GM23248 (cell line): ENCODE results near the gene FJX1. TPM values are rescaled to one million over a fixed set of nuclear protein-coding genes. Genes with fewer than 3 reads are reported as not detected.
"Not testable (repeated sequence)": the region's sequence is repeated elsewhere in the genome, so short reads cannot be mapped to it uniquely, and the experiment has no call there.

ENCODE experiments used
- DNase-seq: peaks from one replicate; pipeline ENCODE4 v3.0.0-alpha.2; 2015
- H2AFZ ChIP-seq: fragments of 200-600 bp; sonication (generic); 2 replicates; pipeline ENCODE4 v1.6.1; 2016; ENCODE audit warnings: antibody characterized with exemption
- H3F3A ChIP-seq: fragments of 200-600 bp; sonication (generic); 2 replicates; pipeline ENCODE4 v1.6.1; 2016; ENCODE audit warnings: mild to moderate bottlenecking, antibody characterized with exemption, mixed run types; ENCODE audit not compliant: insufficient read depth
- H3K27ac ChIP-seq: fragments of 200-600 bp; sonication (generic); 2 replicates; pipeline ENCODE4 v1.5.1; 2016; ENCODE audit warnings: mild to moderate bottlenecking
- H3K27me3 ChIP-seq: fragments of 200-600 bp; sonication (generic); replicated peaks from 2 replicates; pipeline ENCODE4 v1.6.1; 2016; ENCODE audit warnings: mild to moderate bottlenecking; ENCODE audit not compliant: insufficient read depth
- H3K36me3 ChIP-seq: fragments of 200-600 bp; sonication (generic); 2 replicates; pipeline ENCODE4 v1.6.1; 2016; ENCODE audit warnings: low read depth, mild to moderate bottlenecking
- H3K4me1 ChIP-seq: fragments of 200-600 bp; sonication (generic); 2 replicates; pipeline ENCODE4 v1.6.1; 2016; ENCODE audit warnings: mild to moderate bottlenecking; ENCODE audit not compliant: insufficient read depth
- H3K4me2 ChIP-seq: fragments of 200-600 bp; sonication (generic); one replicate; pipeline ENCODE4 v1.6.1; 2016; ENCODE audit warnings: mild to moderate bottlenecking; ENCODE audit not compliant: unreplicated experiment
- H3K4me3 ChIP-seq: fragments of 200-600 bp; sonication (generic); 2 replicates; pipeline ENCODE4 v1.5.1; 2016; ENCODE audit warnings: mild to moderate bottlenecking
- H3K79me2 ChIP-seq: fragments of 200-600 bp; sonication (generic); 2 replicates; pipeline ENCODE4 v1.6.1; 2016; ENCODE audit warnings: mild to moderate bottlenecking; ENCODE audit not compliant: insufficient read depth
- H3K9ac ChIP-seq: fragments of 200-600 bp; sonication (generic); 2 replicates; pipeline ENCODE4 v1.6.1; 2016; ENCODE audit warnings: mild to moderate bottlenecking
- H3K9me2 ChIP-seq: fragments of 200-600 bp; sonication (generic); 2 replicates; pipeline ENCODE4 v1.6.1; 2016; ENCODE audit warnings: mixed run types, mild to moderate bottlenecking, moderate library complexity; ENCODE audit not compliant: insufficient read depth
- H3K9me3 ChIP-seq: fragments of 200-600 bp; sonication (generic); one replicate; pipeline ENCODE4 v1.6.1; 2017; ENCODE audit warnings: low read depth
- H4K20me1 ChIP-seq: fragments of 200-600 bp; sonication (generic); 2 replicates; pipeline ENCODE4 v1.6.0; 2016; ENCODE audit not compliant: insufficient read depth
- EZH2 ChIP-seq: fragments of 200-600 bp; sonication (generic); IDR thresholded peaks from 2 replicates; pipeline ENCODE4 v1.6.1; 2018; ENCODE audit warnings: antibody characterized with exemption, mild to moderate bottlenecking; ENCODE audit not compliant: insufficient read depth, poor library complexity, severe bottlenecking
- EZH2phosphoT487 ChIP-seq: fragments of 200-600 bp; sonication (generic); IDR thresholded peaks from 2 replicates; pipeline ENCODE4 v1.6.1; 2018; ENCODE audit warnings: antibody characterized with exemption, moderate library complexity, mild to moderate bottlenecking, low read depth; ENCODE audit not compliant: insufficient read depth
- WGBS, 2 experiments: methylation state at CpG; one replicate each; pipeline ENCODE4 v1.1.6; 2015 to 2017; ENCODE audit warnings: low lambda C conversion rate in 2 of 2, low coverage in 1 of 2; ENCODE audit errors: missing lambda C conversion rate in 2 of 2; 5-methylcytosine and 5-hydroxymethylcytosine counted together
- in situ Hi-C: fragments of 300-500 bp; cut with MboI; formaldehyde crosslinking; loops from 2 replicates; pipeline ENCODE4 v1.15.0; 2020
- polyA plus RNA-seq: library from polyadenylated mRNA; unstranded; fragments of >200 nt; fragmentation: Nextera tagmentation; extraction: Ambion mirVana; gene quantifications from 2 replicates; pipeline ENCODE4 v1.2.1, GENCODE V29; 2016
- total RNA-seq: library from RNA; depleted of rRNA; stranded (reverse); fragments of >200 nt; shearing (Covaris generic); gene quantifications from 2 replicates; pipeline ENCODE4 v1.2.3, GENCODE V29; 2014; rRNA removed

Gene FJX1
- total and polyA plus RNA-seq, 2 experiments from 2014 or later, result 12.4 to 37.0 TPM

GRCh38 chr11:35663408-35663702, 45.1 kb downstream of the FJX1 start:
- Histone ChIP-seq H3K9me3 (no peaks in the 10 kb centered on the region), H3K36me3 (peaks cover 7% of the 10 kb centered on the region; the same call in 1 of the 2 replicates), H3K27ac (peak overlapping the region; percentile 87), H3K4me2 (peak overlapping the region; percentile 100), H2AFZ (peak overlapping the region; percentile 99), H4K20me1 (no peaks in the 10 kb centered on the region), H3K9ac (peak overlapping the region; percentile 91), H3K79me2 (peaks cover 55% of the 10 kb centered on the region), H3K4me1 (peaks cover 24% of the 10 kb centered on the region), H3K27me3 (no peaks in the 10 kb centered on the region), H3F3A (peaks cover 31% of the 10 kb centered on the region), H3K9me2 (no peaks in the 10 kb centered on the region), H3K4me3 (peak overlapping the region; percentile 96)
- in situ Hi-C loops, result no loop called here
- DNase-seq, result no peak
- no peak for TF ChIP-seq EZH2
- TF ChIP-seq EZH2phosphoT487, result no peak
- WGBS, 2 experiments, result 84 to 96% methylated on average over 8 to 10 of the region's 10 CpGs

DNA sequence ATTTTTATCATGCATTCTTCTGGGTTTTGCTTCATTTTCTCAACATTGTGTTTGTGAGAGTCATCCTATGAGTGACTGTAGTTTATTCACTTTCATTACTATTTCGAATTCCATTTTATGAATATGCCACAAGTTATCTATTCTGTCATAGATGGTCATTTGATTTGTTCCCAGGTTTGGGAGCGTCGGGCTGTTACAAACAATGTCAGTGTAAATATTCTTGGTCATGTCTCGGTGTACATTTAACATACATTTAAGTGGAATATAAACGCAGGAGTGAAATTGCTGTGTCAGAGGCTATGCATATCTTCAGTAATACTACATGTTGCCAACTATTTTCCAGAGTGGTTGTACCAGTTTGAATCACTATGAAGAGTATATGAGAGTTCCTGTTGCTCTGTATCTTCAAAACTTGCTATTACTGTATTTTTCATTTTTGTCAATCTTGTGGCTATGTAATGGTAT, 46.7 kb downstream of the FJX1 start:
- H4K20me1 ChIP-seq, result 0 out of 2 replicates have a peak, but pooled peaks cover 5% of the 10 kb centered on the region
- no peak overlapping the region for H2AFZ ChIP-seq
- no peak overlapping the region for H3K9ac ChIP-seq
- in situ Hi-C loops, result no loop called here
- peaks cover 24% of the 10 kb centered on the region for H3K4me1 ChIP-seq
- peaks cover 31% of the 10 kb centered on the region for H3F3A ChIP-seq
- TF ChIP-seq EZH2, result no peak
- TF ChIP-seq EZH2phosphoT487, result no peak
- peak overlapping the region; percentile 100 for H3K4me2 ChIP-seq
- DNase-seq, result peak; percentile 35
- H3K9me2 ChIP-seq, result no peaks in the 10 kb centered on the region
- peak overlapping the region; percentile 96 for H3K4me3 ChIP-seq
- H3K79me2 ChIP-seq, result peaks cover 71% of the 10 kb centered on the region
- H3K27me3 ChIP-seq, result no peaks in the 10 kb centered on the region
- H3K9me3 ChIP-seq, result no peaks in the 10 kb centered on the region
- 88 to 92% methylated on average over 5 of the region's 5 CpGs for WGBS, 2 experiments
- H3K27ac ChIP-seq, result peak overlapping the region; percentile 19
- H3K36me3 ChIP-seq, result peaks cover 7% of the 10 kb centered on the region; the same call in 1 of the 2 replicates

DNA sequence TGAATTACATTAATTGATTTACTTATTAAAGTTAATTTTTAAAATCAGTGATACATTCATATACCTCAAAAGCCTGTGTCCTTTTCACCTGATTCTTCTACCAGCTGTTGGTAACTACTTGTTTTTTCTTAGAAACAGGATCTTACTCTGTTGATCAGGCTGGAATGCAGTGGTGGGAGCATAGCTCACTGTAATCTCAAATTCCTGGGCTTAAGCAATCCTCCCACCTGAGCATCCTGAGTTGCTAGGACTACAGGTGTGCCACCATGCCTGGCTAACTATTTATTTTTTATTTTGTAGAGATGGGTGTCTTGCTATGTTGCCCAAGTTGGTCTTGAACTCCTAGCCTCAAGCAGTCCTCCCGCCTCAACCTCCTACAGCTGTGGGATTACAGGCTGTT, 49.0 kb downstream of the FJX1 start:
- Histone ChIP-seq H3K9me2 (no peaks in the 10 kb centered on the region), H3K27me3 (no peaks in the 10 kb centered on the region), H3K79me2 (peaks cover 94% of the 10 kb centered on the region), H2AFZ (no peak overlapping the region), H3K4me1 (peaks cover 21% of the 10 kb centered on the region; the same call in 1 of the 2 replicates), H3K36me3 (peaks cover 7% of the 10 kb centered on the region; the same call in 1 of the 2 replicates), H3F3A (peaks cover 29% of the 10 kb centered on the region), H3K9ac (no peak overlapping the region), H3K9me3 (no peaks in the 10 kb centered on the region), H3K27ac (no peak overlapping the region), H3K4me3 (no peak overlapping the region), H3K4me2 (no peak overlapping the region), H4K20me1 (peaks cover 13% of the 10 kb centered on the region; the same call in 1 of the 2 replicates)
- in situ Hi-C loops, result no loop called here
- TF ChIP-seq EZH2phosphoT487 (no peak), EZH2 (no peak)
- no peak for DNase-seq
- 81 to 100% methylated on average over 1 of the region's 1 CpG for WGBS, 2 experiments

DNA sequence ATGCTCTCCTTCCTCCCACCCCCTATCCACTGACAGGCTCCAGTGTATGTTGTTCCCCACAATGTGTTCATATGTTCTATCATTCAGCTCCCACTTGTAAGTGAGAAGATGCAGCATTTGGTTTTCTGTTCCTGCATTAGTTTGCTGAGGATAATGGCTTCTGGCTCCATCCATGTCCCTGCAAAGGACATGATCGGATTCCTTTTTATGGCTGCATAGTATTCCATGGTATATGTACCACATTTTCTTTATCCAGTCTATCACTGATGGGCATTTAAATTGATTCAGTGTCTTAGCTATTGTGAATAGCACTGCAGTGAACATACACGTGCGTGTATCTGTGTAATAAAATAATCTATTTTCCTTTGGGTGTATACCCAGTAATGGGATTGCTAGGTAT, 50.1 kb downstream of the FJX1 start:
- H3K9ac ChIP-seq, H3K4me3 ChIP-seq, H2AFZ ChIP-seq, in situ Hi-C loops, H3K27me3 ChIP-seq, H3K9me2 ChIP-seq, H3K36me3 ChIP-seq, H3K9me3 ChIP-seq, H3K4me2 ChIP-seq, H3K27ac ChIP-seq, DNase-seq: not testable (repeated sequence)
- Histone ChIP-seq H3F3A (peaks cover 24% of the 10 kb centered on the region), H3K4me1 (peaks cover 18% of the 10 kb centered on the region; the same call in 1 of the 2 replicates), H4K20me1 (peaks cover 13% of the 10 kb centered on the region; the same call in 1 of the 2 replicates), H3K79me2 (peaks cover 100% of the 10 kb centered on the region)
- 82 to 86% methylated on average over 3 of the region's 3 CpGs for WGBS, 2 experiments

Other genes with a start within 250 kb of the FJX1 start
- gene SLC1A2, start 198.9 kb upstream of the FJX1 start, total RNA-seq, result 1.2 and 1.5 TPM in 2 replicates
- gene SLC1A2, start 198.9 kb upstream of the FJX1 start, polyA plus RNA-seq, result 0.49 and 0.88 TPM in 2 replicates
- 141 and 151 TPM in 2 replicates for gene PAMR1, start 92.8 kb upstream of the FJX1 start, total RNA-seq
- gene PAMR1, start 92.8 kb upstream of the FJX1 start, polyA plus RNA-seq, result 119 and 120 TPM in 2 replicates
- 17.3 and 37.1 TPM in 2 replicates for gene TRIM44, start 44.3 kb downstream of the FJX1 start, total RNA-seq
- 27.6 and 32.2 TPM in 2 replicates for gene TRIM44, start 44.3 kb downstream of the FJX1 start, polyA plus RNA-seq